GM21786 (cell line): ENCODE measurements around the gene DNAJC17.

Source experiments
- ATAC-seq: cut with Tn5 transposase; IDR thresholded peaks from one replicate; pipeline ENCODE4 v1.9.1; 2021; ENCODE audit not compliant: unreplicated experiment

Gene DNAJC17

GRCh38 chr15:40768521-40769273 is 38.6 kb downstream of the DNAJC17 start:
- ATAC-seq, result no peak

GRCh38 chr15:40767838-40768500 is 39.3 kb downstream of the DNAJC17 start:
- no peak for ATAC-seq

DNA sequence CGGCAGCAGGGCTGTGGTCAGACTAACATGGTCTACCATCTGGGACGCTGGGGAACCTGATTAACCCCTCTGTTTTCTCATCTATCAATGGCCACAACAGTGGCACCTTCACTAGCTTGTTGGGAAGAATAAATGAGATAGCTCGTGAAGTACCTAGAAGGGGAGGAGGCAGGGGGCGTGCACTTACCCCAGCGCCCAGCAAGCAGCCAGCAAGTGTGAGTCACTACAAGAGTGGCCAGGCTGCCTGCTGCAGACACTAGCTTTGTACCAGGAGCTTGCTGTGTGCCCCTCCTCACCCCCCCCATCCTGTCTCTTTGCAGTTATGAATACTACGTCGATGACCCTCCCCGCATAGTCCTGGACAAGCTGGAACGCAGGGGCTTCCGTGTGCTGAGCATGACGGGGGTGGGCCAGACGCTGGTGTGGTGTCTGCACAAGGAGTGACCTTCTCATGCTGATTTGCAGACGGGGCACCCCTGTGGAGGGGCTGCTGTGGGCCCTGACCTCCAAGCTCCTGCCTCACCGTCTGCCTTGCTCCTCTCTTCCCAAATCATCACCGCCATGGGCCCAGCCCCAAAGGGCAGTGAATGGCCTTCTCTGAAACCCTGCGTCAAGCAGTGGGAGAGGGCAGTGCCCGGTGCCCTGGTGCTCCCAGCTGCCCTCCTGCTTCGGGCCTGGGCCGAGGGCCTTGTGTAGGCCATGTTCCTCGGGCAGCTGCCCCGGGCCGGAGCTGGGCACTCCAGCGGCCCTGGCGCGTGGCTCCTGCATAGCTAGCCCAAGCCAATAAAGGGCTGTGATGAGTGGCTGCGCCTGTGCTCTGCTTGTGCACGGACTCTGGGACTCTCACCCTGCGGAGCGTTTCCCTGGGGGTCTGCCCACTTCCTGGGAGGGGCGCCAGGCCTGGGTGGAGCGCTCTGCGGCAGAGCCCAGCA is 40.1 kb downstream of the DNAJC17 start:
- ATAC-seq, result no peak

DNA sequence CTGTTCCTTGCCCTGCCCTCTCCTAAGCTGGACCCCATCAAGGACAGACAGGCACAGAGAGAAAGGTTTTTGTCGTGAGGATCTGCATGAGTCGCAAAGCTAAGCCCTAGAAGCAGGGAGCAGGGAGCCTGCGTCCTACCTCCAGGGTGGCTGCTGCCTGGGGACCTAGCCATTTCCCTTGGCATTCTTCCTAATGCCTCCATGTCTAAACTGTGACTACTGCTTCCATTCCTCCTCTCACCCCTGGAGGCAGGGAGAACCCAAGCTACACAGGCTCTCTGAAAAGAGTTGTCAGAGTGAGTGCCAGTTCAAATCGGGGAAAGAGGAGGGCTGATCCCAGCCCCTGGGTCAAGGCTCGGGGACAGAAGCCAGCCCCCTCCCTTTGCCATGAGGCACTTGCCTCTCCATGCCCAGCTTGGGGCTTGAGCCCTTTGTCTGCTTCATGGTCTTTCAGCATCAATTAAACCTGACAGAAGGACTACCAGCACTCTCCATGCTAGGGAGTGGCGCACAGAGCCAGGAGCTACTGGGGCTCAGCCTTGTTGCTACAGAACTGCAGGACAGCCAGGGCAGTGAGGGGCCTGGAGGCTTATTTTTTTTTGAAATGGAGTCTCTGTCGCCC is 41.0 kb downstream of the DNAJC17 start:
- ATAC-seq, result no peak

- ATAC-seq, result no peak
Observed at GRCh38 chr15:40764629-40765103, 42.6 kb downstream of the DNAJC17 start.

DNA sequence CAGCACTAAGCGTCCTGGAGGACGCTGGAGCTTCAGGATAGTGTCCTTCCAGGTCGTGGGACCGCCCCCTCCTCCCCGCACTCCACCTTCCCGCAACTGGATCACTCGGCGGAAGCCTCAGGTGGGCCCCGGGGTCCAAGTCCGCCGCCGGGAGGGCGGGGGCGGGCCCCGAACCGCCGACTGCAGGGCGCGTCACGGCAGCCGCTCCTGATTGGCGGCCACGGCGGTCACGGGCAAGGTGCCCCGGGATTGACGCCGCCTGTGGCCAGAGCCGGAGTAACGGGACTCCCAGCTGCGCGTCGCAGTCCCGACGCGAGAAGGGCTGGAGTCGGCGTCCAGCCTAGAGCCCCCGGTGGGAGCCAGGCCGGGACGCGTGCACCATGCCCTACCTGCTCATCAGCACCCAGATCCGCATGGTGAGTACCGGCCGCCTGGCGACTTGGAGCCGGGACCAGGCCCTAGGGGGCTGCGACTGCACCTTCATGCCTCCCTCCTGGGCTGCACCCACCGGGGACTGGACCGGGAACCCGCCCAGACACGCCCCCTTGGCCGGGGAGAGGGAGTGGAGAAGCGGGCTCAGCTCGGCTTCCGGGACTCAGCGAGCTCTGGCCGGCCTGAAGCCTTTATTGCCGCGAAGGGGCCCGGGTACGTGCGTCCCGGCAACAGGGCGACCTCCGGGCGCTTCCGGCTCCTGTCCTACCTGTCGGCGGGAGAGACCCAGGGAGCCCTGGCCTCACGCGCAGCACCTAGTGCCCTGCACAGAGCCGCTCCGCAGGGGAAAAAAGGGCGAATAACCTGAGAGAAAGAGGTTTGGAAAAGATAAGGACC is 43.3 kb downstream of the DNAJC17 start, which contains the start of gene GCHFR:
Gene GCHFR (plus strand): TSS at position 268 of the 828 bp plus-strand sequence. CDS start 113 bp downstream, at position 381.
- peak; percentile 65 for ATAC-seq

- peak; percentile 4 for ATAC-seq
Observed at GRCh38 chr15:40762919-40763800, 44.1 kb downstream of the DNAJC17 start.

DNA sequence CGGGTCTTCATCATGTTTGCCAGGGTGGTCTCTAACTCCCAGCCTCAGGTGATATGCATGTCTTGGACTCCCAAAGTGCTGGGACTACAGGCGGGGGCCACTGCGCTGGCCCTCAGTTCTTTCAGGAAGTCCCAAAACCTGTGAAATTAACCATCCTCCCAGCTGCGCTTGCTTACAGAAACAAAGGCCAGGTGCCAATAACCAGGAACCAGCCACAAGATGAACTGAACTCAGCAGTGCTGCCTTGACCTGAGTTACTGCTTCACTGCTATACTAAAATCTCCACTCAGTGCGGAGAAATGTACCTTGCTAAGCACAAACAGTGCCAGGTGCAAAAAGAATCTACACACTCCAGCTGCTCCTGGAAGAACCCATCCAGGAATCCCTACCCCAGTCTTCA is 47.3 kb downstream of the DNAJC17 start:
- ATAC-seq, result no peak

DNA sequence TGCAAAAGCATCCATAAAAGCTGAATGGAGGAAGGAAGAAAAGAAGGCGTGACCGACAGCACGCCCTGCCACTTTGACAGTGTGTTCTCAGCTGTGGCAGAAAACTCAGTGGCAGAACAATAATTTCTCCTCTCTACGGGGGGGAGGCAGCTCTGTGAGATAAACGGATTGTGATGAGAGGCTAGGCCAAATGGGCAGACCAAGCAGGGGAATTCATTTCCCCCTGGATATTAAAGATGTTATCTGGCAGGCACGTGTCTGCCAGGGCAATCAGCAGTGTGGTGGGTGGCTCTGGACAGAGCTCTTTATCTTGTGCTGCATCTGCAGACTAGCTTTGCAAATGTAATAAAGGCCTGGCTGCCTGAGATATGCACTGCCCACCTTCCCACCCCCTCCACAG is 50.3 kb downstream of the DNAJC17 start:
- ATAC-seq, result no peak

GRCh38 chr15:40755812-40756208 is 51.5 kb downstream of the DNAJC17 start:
- ATAC-seq, result no peak

DNA sequence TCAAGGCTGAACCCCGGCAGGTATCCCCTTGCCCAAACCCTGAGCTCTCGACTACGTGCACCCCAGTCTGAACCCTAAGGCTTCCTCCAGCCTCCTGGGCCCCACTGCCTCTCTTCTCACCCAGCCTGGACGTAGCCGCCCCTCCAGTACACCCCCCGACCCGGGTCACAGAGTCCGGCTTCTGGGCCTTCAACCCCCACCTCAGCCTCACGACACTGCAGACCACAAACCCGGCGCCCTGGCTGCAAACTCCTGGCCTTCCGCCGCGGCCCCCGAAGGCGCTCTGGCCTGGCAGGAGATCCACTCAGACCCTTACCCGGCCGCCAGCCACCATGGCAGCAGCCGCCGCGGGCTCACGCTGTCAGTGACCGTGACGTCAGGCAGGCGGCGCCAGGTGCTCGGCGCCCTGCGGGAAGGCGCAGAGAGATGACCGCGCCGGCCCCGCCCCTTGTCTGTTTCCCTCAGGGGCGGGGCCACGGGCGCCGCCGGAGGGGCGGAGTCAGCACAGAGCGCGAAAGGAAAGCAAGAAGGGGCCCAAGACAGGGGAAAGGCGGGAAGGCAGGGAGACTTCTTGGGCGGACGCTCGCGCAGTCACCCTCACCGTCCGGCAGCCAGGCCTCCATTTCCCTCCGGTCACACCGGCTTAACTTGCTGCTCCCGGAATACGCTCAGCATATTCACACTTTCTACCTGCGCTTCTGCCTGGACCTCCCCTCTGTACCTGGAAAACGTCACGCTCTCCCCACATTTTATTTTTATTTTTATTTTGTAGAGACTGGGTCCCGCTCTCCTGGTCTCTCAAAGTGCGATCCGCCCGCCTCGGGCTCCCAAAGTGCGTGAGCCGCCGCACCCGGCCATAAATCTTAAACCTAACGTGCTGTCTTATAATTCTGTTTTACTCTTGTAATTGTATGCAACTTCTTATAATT is 52.1 kb downstream of the DNAJC17 start, which contains the start of gene RMDN3:
Gene RMDN3 (minus strand): TSS at position 372 of the 929 bp plus-strand sequence. CDS start 471 bp downstream, outside the sequence.
- ATAC-seq, result peak; percentile 85

DNA sequence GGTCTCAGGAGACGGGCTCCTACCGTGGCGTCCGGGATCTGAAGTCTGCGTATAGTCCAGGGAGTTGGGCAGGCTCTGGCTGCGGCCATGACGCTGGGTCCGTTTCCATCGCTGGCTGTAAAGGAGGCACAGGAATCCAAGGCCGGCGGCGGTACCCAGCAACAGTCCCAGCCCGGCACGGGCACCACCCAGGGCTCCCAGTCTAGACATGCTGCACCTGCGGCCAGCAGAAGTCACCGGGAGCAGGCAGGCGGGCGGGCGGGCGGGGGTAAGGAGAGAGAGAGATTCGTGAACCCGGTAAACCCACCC is 52.7 kb downstream of the DNAJC17 start:
- ATAC-seq, result no peak

DNA sequence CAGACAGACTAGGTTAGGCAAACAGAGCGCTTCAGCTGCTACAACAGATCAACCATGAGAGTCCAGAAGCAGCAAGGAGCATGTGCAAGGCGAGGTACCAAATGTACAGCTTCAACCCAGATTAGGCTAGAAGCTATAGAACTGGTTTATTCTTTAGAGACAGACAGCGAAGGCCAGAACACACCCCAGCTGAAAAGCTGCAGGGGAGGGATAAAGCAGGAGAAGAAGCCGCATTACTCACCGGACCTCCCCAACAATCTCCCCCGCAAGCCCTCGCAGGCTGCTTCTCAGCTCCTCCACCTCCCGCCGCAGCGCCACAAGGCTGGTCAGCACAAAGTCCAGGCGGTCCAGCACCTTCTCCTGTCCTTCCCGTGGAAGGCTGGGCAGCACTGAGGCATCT is 55.5 kb downstream of the DNAJC17 start:
- no peak for ATAC-seq

DNA sequence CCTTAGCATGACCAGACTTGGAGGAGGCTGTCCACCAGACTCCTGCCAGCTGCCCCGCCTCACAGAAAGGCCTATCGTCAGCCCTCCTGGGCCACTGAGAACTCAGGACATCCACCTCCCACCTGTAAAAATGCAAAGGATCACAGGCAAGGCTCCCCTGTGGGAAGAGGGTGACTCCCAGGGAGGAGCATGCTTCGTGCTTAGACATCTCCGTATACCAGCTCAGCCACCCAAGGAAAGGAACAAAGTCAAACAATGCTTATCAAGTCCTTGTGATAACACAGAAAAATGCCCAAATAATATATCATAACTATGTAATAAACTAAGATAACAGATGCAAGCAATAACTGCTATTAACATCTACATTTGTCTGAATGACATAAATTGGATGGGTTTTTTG is 56.4 kb downstream of the DNAJC17 start:
- ATAC-seq, result no peak

DNA sequence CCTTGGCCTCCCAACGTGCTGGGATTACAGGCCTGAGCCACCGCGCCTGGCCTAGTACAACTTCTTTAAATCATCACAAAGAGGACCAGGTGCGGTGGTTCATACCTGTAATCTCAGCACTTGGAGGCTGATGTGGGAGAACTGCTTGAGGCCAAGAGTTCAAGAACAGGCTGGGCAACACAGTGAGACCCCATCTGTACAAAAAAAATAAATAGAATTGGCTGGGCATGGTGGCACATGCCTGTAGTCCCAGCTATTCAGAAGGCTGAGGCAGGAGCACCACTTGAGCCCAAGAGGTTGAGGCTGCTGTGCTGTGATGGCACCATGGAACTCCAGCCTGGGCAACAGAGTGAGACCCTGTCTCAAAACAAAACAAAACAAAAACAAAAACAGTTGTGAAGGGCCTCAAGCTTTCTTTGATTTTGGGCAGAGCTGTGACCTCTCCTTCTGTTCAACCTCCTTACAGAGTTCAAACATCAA is 58.1 kb downstream of the DNAJC17 start:
- ATAC-seq, result no peak

DNA sequence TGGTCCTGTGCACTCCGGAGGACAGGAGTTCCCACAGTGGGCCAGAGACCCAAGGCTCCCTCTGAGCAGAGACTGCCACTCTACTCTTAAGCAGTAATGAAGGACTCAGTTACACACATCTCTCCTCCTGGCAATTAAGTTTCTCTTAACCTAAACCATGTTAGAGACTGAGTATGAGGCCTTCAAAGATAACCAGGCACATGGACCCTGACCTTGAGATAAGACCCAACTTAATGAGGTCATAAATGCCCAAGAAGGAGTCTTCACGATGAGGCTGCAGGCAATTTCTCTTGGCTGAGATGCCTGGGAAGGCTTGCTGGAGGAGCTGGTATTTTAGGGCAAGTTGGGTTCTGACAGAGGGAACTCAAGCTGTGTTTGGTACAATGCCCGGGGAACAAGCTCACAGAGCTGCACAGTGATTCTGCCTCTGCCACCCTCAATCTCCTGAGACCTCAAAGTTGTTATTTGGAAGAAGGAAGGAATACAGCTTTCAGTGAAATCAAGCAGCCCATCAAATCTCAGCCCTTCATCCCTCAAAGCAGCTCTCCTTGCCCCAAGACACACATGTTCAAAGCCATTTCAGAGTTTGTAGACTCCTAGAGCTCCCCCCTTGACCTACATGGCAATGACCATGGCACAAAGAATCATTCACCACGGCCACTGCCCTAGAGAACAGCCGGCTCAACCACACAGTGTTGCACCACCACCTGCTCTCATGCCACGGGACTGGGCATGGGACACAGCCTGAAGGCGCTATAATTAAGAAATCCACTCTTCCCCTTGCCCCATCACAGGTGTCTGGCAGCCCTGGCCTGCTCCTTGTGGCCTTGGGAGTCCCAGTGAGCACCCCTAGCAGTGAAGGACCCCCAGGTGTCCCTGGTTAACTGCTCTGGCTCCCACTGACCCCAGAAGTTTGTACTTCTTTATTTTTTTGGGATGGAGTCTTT is 59.3 kb downstream of the DNAJC17 start:
- ATAC-seq, result no peak
